Activated T-cell treated with anti-CD3 and anti-CD28 coated beads for 24 hours (primary cell): Measurements from ENCODE around the gene CYP39A1.

ENCODE experiments used
- DNase-seq: peaks from one replicate; pipeline ENCODE4 v3.0.0-alpha.2; 2020; ENCODE audit warnings: low read depth

The CYP39A1 gene, protein sequence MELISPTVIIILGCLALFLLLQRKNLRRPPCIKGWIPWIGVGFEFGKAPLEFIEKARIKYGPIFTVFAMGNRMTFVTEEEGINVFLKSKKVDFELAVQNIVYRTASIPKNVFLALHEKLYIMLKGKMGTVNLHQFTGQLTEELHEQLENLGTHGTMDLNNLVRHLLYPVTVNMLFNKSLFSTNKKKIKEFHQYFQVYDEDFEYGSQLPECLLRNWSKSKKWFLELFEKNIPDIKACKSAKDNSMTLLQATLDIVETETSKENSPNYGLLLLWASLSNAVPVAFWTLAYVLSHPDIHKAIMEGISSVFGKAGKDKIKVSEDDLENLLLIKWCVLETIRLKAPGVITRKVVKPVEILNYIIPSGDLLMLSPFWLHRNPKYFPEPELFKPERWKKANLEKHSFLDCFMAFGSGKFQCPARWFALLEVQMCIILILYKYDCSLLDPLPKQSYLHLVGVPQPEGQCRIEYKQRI

DNA sequence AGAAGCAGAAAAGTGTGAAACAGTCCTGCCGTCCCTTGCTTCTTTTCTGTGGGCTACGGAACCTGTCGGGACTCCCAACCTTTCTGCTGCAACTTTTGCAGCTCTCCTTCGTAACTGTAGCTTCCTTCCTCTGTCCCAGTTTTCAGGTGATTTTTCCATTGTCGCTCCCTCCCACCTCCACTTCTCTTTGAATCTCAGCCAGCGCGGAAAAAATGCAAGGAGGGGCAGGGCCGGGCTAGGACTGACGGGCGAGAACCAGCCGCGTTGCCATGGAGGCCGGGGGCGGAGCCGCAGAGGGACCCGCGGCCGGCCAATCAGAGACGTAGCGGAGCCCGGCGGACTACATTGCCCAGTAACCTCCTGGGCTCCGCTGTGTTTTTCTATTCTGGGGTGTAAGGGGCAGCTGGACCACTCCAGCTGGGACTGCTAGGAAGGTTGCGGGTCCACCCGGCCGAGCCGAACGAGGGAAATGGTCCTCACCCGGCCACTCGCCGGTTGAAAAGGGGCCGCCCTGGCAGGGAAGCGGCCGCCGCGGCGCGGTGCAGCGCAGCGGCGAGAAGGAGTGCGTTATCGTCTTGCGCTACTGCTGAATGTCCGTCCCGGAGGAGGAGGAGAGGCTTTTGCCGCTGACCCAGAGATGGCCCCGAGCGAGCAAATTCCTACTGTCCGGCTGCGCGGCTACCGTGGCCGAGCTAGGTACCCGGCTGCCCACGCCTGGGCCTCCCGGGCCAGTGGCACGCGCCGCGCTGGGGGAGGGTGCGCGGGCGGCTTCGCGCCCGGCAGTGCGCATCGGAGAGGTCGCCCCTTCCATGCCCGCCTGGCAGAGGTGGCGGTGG, at the start of gene CYP39A1, which contains the start of gene SLC25A27:
CYP39A1 (minus strand) TSS at position 216 of the 836 bp plus-strand sequence. CDS start 236 bp downstream, outside the sequence.
SLC25A27 (plus strand) TSS at position 373 of the 836 bp plus-strand sequence; CDS start at position 591, 218 bp downstream.
- DNase-seq: peak; percentile 79

DNA sequence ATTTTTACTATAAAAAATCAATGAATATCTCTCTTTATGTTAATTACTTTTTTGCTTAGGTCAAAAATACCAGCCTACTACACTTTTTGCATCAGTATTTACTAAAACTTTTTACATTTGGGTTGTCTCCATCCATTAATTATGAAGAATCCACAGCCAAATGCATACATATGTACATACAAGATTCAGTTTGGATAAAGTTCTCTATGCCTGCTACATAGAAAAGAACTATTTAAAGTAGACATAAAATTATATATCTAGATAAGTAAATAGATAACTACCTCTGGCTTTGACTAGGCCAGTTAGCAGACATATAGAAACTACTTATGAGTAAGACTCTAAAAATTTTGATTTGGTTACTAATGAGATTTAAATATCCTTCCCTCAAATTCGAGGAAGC, 47.4 kb upstream of the CYP39A1 start:
- DNase-seq: no peak

DNA sequence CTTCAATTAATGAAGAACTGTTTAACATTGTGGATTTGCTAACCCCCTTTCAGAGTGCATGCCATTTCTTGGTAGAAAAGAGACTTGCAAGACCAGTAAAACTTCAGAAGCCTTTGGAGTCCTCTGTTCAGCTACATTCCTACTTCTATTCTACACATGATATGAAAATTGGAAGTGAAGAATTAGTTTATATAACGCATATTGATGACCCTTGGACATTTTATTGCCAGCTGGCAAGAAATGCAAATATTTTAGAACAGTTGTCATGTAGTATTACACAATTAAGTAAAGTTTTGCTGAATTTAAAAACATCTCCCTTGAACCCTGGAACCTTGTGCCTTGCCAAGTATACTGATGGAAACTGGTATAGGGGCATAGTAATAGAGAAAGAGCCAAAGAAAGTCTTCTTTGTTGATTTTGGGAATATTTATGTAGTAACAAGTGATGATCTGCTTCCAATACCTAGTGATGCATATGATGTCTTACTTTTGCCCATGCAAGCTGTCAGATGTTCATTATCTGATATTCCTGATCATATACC, 38.4 kb upstream of the CYP39A1 start:
- DNase-seq: no peak

DNA sequence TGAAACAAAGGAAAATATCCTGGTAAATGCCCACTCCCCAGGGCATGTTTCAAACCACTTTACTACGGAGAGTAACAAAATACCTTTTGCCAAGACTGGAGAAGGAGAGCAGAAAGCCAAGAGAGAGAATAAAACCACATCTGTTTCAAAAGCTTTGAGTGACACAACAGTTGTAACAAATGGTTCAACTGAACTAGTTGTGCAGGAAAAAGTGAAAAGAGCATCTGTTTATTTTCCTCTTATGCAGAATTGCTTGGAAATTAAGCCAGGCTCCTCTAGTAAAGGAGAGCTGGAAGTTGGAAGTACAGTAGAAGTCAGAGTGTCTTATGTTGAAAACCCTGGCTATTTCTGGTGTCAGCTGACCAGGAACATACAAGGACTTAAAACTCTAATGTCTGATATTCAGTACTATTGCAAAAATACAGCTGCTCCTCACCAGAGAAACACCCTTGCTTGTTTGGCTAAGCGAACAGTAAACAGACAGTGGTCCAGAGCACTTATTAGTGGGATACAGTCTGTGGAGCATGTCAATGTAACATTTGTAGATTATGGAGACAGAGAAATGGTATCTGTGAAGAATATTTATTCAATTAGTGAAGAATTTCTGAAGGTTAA, 37.6 kb upstream of the CYP39A1 start:
- no peak for DNase-seq

DNA sequence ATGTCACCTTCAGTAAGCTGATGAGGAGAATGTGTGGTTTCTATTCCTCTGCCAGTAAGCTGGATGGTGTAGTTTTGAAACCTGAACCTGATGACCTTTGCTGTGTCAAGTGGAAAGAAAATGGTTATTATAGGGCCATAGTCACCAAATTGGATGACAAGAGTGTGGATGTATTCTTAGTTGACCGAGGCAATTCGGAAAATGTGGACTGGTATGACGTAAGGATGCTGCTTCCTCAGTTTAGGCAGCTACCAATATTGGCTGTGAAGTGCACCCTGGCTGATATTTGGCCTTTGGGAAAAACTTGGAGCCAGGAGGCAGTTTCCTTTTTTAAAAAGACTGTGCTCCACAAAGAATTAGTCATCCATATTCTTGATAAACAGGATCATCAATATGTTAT, 37.0 kb upstream of the CYP39A1 start:
- no peak for DNase-seq

DNA sequence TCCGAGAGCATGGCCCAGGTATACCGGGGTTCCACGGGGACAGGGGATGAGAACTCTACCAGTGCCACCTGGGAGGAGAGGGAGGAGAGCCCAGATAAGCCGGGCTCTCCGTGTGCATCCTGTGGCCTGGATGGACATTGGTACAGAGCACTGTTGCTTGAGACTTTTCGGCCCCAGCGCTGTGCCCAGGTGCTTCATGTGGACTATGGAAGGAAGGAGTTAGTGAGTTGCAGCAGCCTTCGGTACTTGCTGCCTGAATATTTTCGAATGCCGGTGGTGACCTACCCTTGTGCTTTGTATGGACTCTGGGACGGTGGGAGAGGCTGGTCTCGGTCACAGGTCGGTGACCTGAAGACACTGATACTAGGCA, 36.3 kb upstream of the CYP39A1 start:
- DNase-seq: no peak

DNA sequence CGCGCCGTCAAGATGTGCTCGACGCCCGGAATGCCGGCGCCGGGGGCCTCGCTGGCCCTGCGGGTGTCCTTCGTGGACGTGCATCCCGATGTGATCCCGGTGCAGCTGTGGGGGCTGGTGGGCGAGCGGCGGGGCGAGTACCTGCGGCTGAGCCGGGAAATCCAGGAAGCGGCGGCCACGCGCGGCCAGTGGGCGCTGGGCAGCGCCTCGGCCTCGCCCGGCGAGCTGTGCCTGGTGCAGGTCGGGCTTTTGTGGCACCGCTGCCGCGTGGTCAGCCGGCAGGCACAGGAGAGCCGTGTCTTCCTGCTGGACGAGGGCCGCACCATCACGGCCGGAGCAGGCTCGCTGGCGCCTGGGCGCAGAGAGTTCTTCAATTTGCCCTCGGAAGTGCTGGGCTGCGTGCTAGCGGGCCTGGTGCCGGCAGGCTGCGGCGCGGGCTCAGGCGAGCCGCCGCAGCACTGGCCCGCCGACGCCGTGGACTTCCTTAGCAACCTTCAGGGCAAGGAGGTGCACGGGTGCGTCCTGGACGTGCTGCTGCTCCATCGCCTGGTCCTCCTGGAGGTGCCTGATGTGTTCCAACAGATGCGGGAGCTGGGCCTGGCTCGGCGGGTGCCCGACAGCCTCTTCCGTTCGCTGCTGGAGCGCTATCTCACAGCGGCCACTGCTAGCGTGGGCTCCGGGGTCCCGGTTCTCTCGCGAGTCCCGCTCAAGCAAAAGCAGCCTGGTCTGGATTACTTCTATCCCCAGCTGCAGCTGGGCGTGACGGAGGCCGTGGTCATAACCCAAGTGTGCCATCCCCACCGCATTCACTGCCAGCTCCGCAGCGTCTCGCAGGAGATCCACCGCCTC, 35.7 kb upstream of the CYP39A1 start:
- DNase-seq: no peak

DNA sequence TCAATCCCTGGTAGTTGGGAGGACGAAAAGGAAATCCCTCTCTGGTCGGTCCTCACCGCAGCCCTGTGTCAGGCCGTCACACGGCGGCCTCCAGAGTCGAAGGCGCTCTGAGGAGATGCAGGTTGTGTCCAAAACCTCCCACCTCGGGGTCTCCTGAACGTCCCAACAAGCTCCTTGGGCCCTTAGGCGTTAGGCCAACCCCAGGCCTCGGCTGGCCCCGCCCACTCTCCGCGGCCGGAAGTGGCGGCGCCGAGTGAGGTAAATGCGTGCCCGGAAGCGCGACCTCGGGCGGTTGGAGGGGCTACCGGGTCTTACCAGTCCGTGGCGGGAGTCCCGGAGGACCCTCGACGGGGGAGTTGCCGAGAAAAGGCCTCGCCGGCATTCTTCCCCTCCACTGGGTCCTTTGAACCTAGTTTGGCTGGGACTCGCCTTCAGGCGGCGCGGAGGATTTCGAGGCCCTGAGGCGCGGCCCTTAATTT, 35.0 kb upstream of the CYP39A1 start, which contains the start of gene TDRD6:
TDRD6 (plus strand) TSS at position 267 of the 479 bp plus-strand sequence. CDS start 244 bp downstream, outside the sequence.
- no peak for DNase-seq

DNA sequence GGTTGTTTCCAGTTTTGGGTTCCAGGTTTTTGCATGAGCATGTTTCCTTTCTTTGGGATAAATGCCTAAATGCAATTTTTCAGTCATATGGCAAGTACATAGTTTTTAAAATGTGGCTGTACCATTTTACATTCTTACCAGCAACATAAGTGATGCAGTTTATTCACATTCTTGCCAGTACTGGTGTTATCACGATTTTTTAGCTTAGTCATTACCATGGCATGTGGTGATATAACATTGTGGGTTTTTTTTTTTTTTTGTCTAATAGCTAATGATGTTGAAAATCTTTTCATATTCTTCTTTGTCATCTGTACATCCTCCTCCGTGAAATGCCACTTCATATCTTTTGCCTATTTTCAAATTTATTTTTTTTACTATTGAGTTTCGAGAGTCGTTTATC, 32.2 kb upstream of the CYP39A1 start:
- DNase-seq: no peak

DNA sequence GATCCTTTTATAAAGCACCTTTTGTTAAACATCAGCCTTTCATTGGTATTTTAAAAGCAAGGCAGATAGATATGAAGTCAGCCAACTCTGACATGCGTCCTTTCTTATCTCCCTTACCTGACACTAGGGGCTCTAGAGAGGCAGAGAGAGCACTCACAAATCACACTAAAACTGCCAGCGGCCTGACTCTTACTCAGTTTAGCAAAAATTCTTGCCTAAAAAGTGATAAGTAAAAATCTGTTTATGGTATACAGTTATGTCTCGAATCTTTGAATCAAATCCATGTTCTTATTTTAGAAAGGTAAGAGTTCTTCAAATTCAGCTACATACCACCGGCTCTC, 24.7 kb upstream of the CYP39A1 start:
- DNase-seq: no peak

DNA sequence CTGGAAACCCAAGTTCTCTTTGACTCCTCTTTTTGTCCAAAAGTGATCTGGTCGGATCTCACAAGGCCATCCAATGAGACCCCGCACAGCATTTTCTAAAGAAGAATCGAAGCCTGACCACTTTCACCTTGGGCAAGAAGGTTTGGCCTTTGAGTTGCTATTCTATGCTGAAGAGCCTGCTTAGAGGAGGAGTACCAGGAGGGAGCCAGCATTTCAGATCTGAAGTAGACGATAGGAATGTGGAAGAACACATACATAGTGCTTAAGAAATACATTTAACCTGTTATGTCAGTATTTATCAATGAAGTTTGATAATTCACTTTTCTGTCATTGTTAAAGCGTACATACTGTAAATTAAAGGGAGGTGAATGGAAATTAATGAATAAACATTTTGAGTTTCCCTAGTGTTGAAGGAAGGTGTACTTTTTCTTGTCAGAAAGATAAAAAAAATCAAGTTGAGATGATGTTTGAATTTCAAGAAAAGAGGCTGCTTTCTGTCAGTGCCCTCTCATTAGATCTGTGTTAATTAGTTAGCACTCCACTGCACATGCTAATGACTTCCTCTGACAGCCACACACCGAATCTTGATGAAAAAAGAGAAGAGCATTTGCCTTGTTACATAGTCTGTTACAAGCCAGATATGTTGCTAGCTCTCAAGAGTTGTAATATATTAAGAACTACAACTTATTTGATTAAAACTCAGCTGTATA, 24.1 kb upstream of the CYP39A1 start:
- DNase-seq: no peak

DNA sequence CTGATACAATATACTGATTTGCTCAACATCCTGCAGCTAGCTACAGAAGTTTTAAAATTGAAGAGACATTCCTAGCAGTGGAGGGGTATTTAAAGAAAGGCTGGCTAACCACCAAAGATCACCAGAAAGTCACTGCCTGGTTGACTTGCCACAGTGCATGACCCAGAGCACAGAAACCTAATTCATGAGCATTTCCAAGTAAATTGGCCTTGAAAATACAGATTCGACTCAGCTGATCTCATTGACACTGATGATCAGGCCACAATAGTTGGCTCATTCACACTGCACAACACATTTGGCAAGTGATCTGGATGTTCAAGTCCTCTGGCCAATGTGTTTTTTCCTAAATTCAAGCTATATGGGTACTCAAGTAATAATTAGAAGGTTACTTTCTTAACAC, 21.8 kb upstream of the CYP39A1 start:
- no peak for DNase-seq

DNA sequence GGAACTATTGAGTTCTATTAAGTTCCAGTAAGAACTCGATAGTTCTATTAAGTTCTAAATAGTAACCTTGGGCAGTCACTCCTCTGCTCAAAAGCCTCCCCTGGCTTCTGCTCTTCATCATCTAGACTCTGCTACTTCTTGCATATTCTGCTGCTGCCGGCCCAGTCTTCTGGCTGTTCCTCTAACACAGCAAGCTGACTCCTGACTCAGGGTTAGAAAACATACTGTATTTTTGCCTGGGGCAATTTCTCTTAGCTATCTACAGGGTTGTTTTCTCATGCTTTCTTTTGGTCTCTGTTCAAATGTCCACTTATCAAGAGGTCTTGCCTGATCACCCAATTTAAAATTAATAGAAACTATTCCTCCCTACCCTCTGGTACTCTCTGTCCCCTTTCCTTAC, 14.8 kb upstream of the CYP39A1 start:
- DNase-seq: no peak

DNA sequence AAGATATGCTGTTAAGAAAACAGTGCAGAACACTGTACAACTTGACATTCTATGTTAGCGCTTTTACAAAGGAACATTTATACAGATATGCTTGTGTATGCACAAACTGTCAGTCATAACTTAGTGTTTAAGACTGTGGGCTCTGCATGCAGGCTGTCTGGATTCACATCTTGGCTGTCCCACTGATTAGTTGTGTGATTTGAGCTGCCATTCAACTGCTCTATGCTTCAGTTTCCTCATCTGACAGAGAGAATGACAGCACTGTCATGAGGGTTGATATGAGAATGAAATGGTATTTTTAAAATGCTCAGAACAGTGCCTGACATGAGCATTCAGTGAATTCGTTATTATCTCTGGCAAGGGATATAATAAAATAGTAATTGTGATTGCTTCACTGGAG, 8.9 kb upstream of the CYP39A1 start:
- no peak for DNase-seq

DNA sequence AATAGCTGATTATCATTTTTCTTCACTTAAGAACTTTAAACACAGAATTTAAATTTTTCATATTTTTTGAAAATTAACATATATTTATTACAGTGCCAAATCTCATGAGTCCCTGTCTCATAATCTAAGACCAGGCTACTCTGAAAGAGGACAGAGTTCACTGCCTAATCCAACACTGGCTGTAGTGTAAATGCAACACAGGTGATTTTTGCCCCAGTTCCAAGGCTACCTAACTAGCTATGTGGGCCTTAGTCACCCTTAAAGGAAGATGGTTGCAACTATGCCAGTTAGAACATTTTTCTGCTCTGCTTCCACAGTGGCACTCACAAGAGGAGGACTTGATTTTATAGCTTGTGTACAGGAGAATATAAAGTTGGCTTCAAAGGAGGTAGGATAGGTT, 5.0 kb upstream of the CYP39A1 start:
- no peak for DNase-seq

DNA sequence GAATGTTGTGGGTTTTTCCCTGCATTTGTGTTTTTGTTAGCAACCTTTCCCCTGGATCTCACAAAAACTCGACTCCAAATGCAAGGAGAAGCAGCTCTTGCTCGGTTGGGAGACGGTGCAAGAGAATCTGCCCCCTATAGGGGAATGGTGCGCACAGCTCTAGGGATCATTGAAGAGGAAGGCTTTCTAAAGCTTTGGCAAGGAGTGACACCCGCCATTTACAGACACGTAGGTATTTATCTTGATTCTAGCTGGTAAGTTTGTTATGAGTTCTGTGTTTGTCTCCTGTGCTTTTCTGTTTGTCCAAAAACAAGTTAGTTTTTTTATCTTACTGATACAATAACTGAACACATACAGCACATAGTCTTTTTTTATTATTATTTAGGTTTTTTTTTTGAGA, 3.2 kb upstream of the CYP39A1 start:
- DNase-seq: no peak

DNA sequence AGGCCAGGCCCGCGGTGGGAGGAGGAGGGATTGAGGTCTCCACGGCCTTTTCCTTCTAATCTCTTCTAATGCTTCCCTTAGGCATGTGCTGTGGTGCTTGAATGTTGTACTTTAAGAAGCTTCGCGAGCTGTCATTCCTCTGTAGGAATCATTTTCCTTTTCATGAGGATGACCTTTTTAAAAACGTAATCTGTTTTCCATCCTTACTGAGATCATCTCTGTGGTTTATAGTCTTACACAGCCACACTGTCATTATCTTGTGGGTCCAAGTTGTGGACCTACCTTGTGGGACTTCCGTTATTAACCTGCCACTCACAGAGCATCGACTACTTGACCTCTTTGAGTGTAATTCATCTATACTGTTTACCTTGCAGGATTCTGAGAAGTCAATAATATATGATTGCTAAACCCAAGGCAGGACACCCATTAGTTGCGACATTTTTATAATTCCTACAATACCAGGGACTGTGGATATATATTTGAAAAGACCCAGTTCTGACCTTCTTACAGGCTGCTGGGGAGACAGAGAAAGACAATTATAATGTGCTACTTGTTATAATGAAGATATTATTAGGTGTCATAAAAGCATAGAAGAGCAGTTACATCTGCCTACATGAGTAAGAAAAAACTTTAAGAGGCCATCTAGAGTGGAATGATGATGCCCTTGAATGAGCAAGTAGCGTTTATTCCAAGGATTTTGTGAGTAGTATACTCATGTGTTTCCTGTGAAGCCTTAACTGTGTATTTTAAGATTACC, 999 bp upstream of the CYP39A1 start:
- DNase-seq: no peak

DNA sequence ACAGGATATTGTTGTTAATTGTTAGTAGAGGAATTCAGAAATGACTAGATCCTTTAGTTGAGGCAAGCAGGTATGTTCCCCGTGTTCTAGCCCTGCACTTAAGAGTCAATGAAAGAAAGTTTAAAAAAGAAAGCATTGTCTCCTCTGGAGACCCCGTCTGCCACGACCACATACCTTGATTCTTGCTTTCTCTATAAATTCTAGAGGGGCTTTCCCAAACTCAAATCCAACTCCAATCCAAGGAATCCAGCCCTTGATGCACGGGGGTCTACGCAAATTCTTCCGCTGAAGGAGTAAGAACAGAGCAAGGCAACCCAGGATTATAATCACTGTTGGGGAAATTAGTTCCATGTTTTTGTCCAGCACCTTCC, 401 bp downstream of the CYP39A1 start:
- no peak for DNase-seq

DNA sequence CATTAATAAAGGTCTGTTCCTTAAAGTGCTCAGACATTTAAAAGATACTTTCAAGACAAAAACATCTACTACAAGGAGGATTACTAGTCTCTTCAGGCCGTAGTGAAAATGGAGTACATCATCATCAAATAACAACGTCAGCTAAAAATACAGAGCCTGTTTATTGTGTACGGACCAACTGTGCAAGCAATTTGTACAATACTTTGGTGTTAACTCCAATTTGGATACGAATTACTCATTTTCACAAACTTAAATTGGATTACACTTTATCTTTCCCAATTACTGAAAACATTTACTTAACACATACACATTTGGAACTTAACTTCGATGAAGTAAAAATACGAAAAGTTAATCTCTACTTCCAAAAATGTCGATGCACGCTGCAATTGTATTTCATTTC, 802 bp downstream of the CYP39A1 start:
- no peak for DNase-seq

DNA sequence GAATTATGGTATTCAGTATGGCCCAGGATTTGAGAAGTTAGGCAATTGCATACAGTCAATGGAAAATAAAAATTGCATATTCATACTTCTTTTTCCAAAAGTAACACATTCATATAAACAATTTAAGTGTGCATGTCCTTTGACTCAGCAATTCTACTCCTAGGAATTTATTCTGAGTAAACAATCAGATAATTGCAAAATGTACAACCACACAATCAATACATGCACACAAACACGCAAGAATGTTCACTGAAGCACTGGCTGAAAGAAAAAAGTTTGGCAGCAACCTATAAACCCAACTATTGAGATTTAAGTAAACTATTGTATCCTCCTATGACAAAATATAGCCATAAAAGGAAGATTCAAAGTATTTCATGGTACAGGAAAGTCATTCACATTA, 1.6 kb downstream of the CYP39A1 start:
- DNase-seq: no peak
